Neutrophil (primary cell): ENCODE data around the gene MAS1.

Experiments
- H3K27ac ChIP-seq: fragments of 200-600 bp; sonication (generic); 2 replicates; pipeline ENCODE4 v1.5.1; 2016; ENCODE audit warnings: mild to moderate bottlenecking, moderate library complexity
- H3K27me3 ChIP-seq: fragments of 200-600 bp; sonication (generic); 2 replicates; pipeline ENCODE4 v1.6.0; 2016; ENCODE audit warnings: mild to moderate bottlenecking
- H3K36me3 ChIP-seq: fragments of 200-600 bp; sonication (generic); 2 replicates; pipeline ENCODE4 v1.5.1; 2017
- H3K4me1 ChIP-seq, 2 experiments: fragments of 200-600 bp in 1 of 2; sonication (generic) in 1 of 2; 1 replicate in 1 of 2; 2 replicates in 1 of 2; pipeline versions ENCODE4 v1.5.1 to v1.6.1; 2013 to 2016; ENCODE audit warnings: low read depth in 1 of 2, low read length in 1 of 2, mild to moderate bottlenecking in 1 of 2, moderate library complexity in 1 of 2; ENCODE audit not compliant: control insufficient read depth in 1 of 2, insufficient read depth in 1 of 2
- H3K4me3 ChIP-seq, 2 experiments: fragments of 200-600 bp in 1 of 2; sonication (generic) in 1 of 2; 1 replicate in 1 of 2; 2 replicates in 1 of 2; pipeline ENCODE4 v1.5.1; 2013 to 2016; ENCODE audit warnings: low read depth in 1 of 2, low read length in 1 of 2, mild to moderate bottlenecking in 1 of 2, moderate library complexity in 1 of 2
- H3K9me3 ChIP-seq: fragments of 200-600 bp; sonication (generic); 2 replicates; pipeline ENCODE4 v1.5.1; 2016
- CTCF ChIP-seq: fragments of 200-600 bp; sonication (generic); IDR thresholded peaks from 2 replicates; pipeline ENCODE4 v1.5.1; 2016; ENCODE audit warnings: antibody characterized with exemption

Gene MAS1

DNA sequence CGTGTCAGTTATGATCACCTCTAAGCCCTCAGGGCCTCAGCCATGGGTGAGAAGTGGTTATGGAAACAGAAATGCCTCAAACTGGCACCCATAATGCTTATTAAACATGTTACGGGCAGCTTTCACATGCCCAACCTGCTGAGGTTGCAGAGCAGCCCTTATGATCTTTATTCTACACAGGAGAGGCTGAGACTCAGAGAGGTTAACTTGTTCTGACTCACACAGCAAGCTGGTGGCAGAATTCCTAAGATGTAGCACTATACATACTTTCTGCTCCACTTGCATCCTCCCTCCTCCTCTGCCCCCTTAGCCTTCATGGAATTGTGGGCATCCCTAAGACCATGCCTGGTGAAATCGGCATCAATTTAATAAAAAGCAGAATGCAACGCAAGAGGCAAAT is 43.4 kb downstream of the MAS1 start:
- H3K36me3 ChIP-seq: no peaks in the 10 kb centered on the region

DNA sequence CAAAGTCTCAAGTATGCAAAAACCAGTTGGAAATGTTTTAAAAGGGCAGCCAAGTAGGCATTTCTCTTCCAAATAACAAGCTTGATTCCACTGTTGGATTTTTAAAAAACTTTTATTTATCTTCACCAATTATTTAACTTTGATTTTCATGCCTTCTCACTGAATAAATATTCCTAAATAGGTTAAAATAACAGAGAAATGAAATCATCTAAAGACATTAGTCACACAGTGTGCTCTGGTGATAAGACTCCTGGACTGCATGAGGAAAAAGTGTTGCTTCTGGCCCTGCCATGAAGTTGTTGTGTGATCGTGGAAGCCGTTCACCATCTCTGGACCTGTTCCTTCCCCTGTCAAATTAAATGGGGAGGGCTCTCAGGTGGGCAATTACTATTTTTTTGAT is 44.3 kb downstream of the MAS1 start:
- no peak overlapping the region for H3K27ac ChIP-seq
- no peaks in the 10 kb centered on the region for H3K4me1 ChIP-seq
- H3K36me3 ChIP-seq: no peaks in the 10 kb centered on the region
- peaks cover 56% of the 10 kb centered on the region for H3K27me3 ChIP-seq
- no peak overlapping the region for H3K4me3 ChIP-seq
- H3K9me3 ChIP-seq: no peaks in the 10 kb centered on the region
- TF ChIP-seq CTCF: no peak

More for the DNA sequence above, 43.4 kb downstream of the MAS1 start:
- H3K27me3 ChIP-seq: peaks cover 52% of the 10 kb centered on the region
- no peak for TF ChIP-seq CTCF
- no peaks in the 10 kb centered on the region for H3K4me1 ChIP-seq
- H3K9me3 ChIP-seq: no peaks in the 10 kb centered on the region
- H3K4me3 ChIP-seq: no peak overlapping the region
- no peak overlapping the region for H3K27ac ChIP-seq

- no peaks in the 10 kb centered on the region for H3K4me1 ChIP-seq
- H3K27me3 ChIP-seq: peaks cover 56% of the 10 kb centered on the region
- H3K27ac ChIP-seq: no peak overlapping the region
- H3K36me3 ChIP-seq: no peaks in the 10 kb centered on the region
- no peaks in the 10 kb centered on the region for H3K9me3 ChIP-seq
- no peak overlapping the region for H3K4me3 ChIP-seq
- no peak for TF ChIP-seq CTCF
These were observed 44.8 kb downstream of the MAS1 start for GRCh38 chr6:159935633-159936032.

DNA sequence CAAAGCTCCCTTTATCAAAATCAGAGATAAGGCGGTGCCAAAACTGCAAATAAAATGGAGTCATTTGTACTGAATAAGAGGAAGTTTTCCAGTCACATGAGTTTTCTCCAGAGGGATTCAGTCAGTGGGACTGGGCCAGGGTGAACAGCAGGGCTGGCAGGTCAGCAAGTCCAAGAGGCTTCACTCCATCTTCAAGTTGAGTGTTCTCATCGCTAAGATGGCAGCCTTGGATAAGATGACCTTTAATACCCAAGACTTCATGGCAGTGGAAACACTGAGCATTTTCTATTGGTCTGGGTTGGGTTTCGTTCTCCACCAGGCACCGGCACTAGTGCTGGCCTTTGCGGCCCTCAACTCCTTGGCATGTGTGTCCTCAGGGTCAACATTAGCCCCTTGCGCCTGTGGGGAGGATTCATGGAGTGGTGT is 48.8 kb downstream of the MAS1 start:
- H3K36me3 ChIP-seq: no peaks in the 10 kb centered on the region
- H3K27me3 ChIP-seq: peaks cover 27% of the 10 kb centered on the region
- H3K4me1 ChIP-seq: peaks cover 32 to 36% of the 10 kb centered on the region in 2 experiments
- no peaks in the 10 kb centered on the region for H3K9me3 ChIP-seq
- no peak for TF ChIP-seq CTCF
- H3K4me3 ChIP-seq: no peak overlapping the region
- H3K27ac ChIP-seq: no peak overlapping the region
